HepG2 (cell line): ENCODE data around the gene REST. TPM values are rescaled to one million over a fixed set of nuclear protein-coding genes. Genes with fewer than 3 reads are reported as not detected.

Experiments used
- FOXJ3 ChIP-seq: sonication (generic); formaldehyde crosslinking; IDR thresholded peaks from 2 replicates; pipeline ENCODE4 v1.4.0; 2020; ENCODE audit warnings: missing genetic modification reagents, mild to moderate bottlenecking, borderline replicate concordance
- GATAD1 ChIP-seq: IDR thresholded peaks from 2 replicates; pipeline ENCODE4 v1.6.1; 2016; ENCODE audit warnings: missing genetic modification reagents, missing compliant biosample characterization
- GATAD2A ChIP-seq: IDR thresholded peaks from 2 replicates; pipeline ENCODE4 v1.6.1; 2016
- HIVEP1 ChIP-seq: sonication (generic); formaldehyde crosslinking; IDR thresholded peaks from 2 replicates; pipeline ENCODE4 v1.4.0; 2020; ENCODE audit warnings: mild to moderate bottlenecking, missing genetic modification reagents
- HNRNPLL ChIP-seq: fragments of 200-400 bp; formaldehyde crosslinking; IDR thresholded peaks from 2 replicates; pipeline ENCODE4 v1.6.1; 2017; ENCODE audit warnings: mild to moderate bottlenecking, low read depth, low read length; ENCODE audit not compliant: poor library complexity, severe bottlenecking
- KDM3A ChIP-seq: IDR thresholded peaks from 2 replicates; pipeline ENCODE4 v1.6.1; 2018; ENCODE audit warnings: low read depth, missing compliant biosample characterization
- KMT2B ChIP-seq: IDR thresholded peaks from 2 replicates; pipeline ENCODE4 v1.6.1; 2016; ENCODE audit warnings: missing genetic modification reagents, missing compliant biosample characterization
- RFXAP ChIP-seq: sonication (generic); formaldehyde crosslinking; IDR thresholded peaks from 2 replicates; pipeline ENCODE4 v1.4.0; 2020; ENCODE audit warnings: missing genetic modification reagents, borderline replicate concordance
- SIN3A ChIP-seq: IDR thresholded peaks from 2 replicates; pipeline ENCODE4 v1.6.1; 2011; ENCODE audit warnings: low read depth, mild to moderate bottlenecking, control low read depth, low read length, borderline replicate concordance
- SIX1 ChIP-seq: sonication (generic); formaldehyde crosslinking; IDR thresholded peaks from 2 replicates; pipeline ENCODE4 v1.4.0; 2020; ENCODE audit warnings: missing genetic modification reagents, borderline replicate concordance
- SRY ChIP-seq: sonication (generic); formaldehyde crosslinking; IDR thresholded peaks from 2 replicates; pipeline ENCODE4 v1.8.0; 2022; ENCODE audit warnings: mild to moderate bottlenecking, missing genetic modification reagents
- THRA ChIP-seq: sonication (generic); formaldehyde crosslinking; IDR thresholded peaks from 2 replicates; pipeline ENCODE4 v1.4.0; 2020; ENCODE audit warnings: missing genetic modification reagents, borderline replicate concordance
- THYN1 ChIP-seq: sonication (generic); formaldehyde crosslinking; IDR thresholded peaks from 2 replicates; pipeline ENCODE4 v1.8.1; 2023; ENCODE audit warnings: low read depth, mild to moderate bottlenecking, moderate library complexity, missing genetic modification reagents, borderline replicate concordance
- ZFP36L1 ChIP-seq: sonication (generic); formaldehyde crosslinking; IDR thresholded peaks from 2 replicates; pipeline ENCODE4 v1.8.0; 2022; ENCODE audit warnings: mild to moderate bottlenecking, missing genetic modification reagents, moderate library complexity
- ZFP82 ChIP-seq: sonication (generic); formaldehyde crosslinking; IDR thresholded peaks from 2 replicates; pipeline ENCODE4 v1.5.1; 2020; ENCODE audit warnings: mild to moderate bottlenecking, missing genetic modification reagents, borderline replicate concordance
- ZNF547 ChIP-seq: sonication (generic); formaldehyde crosslinking; IDR thresholded peaks from 2 replicates; pipeline ENCODE4 v1.5.1; 2020; ENCODE audit warnings: mild to moderate bottlenecking, missing genetic modification reagents
- ZNF557 ChIP-seq: sonication (generic); formaldehyde crosslinking; IDR thresholded peaks from 2 replicates; pipeline ENCODE4 v1.4.0; 2020; ENCODE audit warnings: missing genetic modification reagents
- ZNF570 ChIP-seq: sonication (generic); formaldehyde crosslinking; IDR thresholded peaks from 2 replicates; pipeline ENCODE4 v1.4.0; 2020; ENCODE audit warnings: mild to moderate bottlenecking, missing genetic modification reagents, borderline replicate concordance
- ZSCAN20 ChIP-seq: sonication (generic); formaldehyde crosslinking; IDR thresholded peaks from 2 replicates; pipeline ENCODE4 v1.4.0; 2020; ENCODE audit warnings: missing genetic modification reagents, mild to moderate bottlenecking, borderline replicate concordance
- polyA plus RNA-seq, 8 experiments: library from polyadenylated mRNA; depleted of rRNA in 3 of 8; stranded (reverse) in 7 of 8; unstranded in 1 of 8; fragments of >200 nt; fragmentation: Illumina TruSeq in 4 of 8; extraction: Trizol in 4 of 8; gene quantifications; 2 replicates each; pipeline versions ENCODE4 v1.2.1 to v1.2.3, GENCODE V29; 2011 to 2016; ENCODE audit warnings: low read depth in 4 of 8, missing spikeins in 1 of 8, mixed read lengths in 1 of 8; ENCODE audit not compliant: insufficient read depth in 1 of 8
- total RNA-seq, 5 experiments: library from RNA; depleted of rRNA; stranded (reverse); fragments of >200 nt; fragmentation: Illumina TruSeq; extraction: Trizol; gene quantifications; 2 replicates each; pipeline ENCODE4 v1.2.3, GENCODE V29; 2016; ENCODE audit warnings: low read depth in 1 of 5
- TF ChIP-seq, protein P1 (sequence below), 2 experiments: IDR thresholded peaks; 2 replicates each; pipeline ENCODE4 v1.6.1; 2011 to 2012; ENCODE audit warnings: low read length in 2 of 2, borderline replicate concordance in 1 of 2, low read depth in 1 of 2, mild to moderate bottlenecking in 1 of 2, moderate library complexity in 1 of 2
- TF ChIP-seq, protein P2 (sequence below): sonication (generic); formaldehyde crosslinking; IDR thresholded peaks from 2 replicates; pipeline ENCODE4 v1.8.1; 2023; ENCODE audit warnings: mild to moderate bottlenecking, missing genetic modification reagents, borderline replicate concordance
- TF ChIP-seq, protein P3 (sequence below): sonication (generic); formaldehyde crosslinking; IDR thresholded peaks from 2 replicates; pipeline ENCODE4 v1.5.0; 2020; ENCODE audit warnings: mild to moderate bottlenecking, missing genetic modification reagents, moderate library complexity

REST gene
- total and polyA plus RNA-seq, 2 of the 13 experiments (the other 11 are each of a cell fraction or from before 2014, with no cell fraction given): 12.7 to 22.4 TPM

- TF ChIP-seq ZNF570 (no peak), ZFP82 (CRISPR knock-in tag) (0 out of 2 replicates have a peak, but pooled peaks have one; percentile 19), GATAD2A (no peak), ZFP36L1 (CRISPR knock-in tag) (no peak), SIX1 (CRISPR knock-in tag) (peak; percentile 91), THRA (CRISPR knock-in tag) (peak; percentile 41; the same call in 1 of the 2 replicates), KMT2B (CRISPR knock-in tag) (0 out of 2 replicates have a peak, but pooled peaks have one; percentile 26), ZSCAN20 (CRISPR knock-in tag) (peak; percentile 80; the same call in 1 of the 2 replicates), GATAD1 (no peak), HNRNPLL (peak; percentile 54), KDM3A (CRISPR knock-in tag) (peak; percentile 44; the same call in 1 of the 2 replicates), THYN1 (CRISPR knock-in tag) (no peak), SIN3A (peak; percentile 77; the same call in 1 of the 2 replicates), ZNF547 (CRISPR knock-in tag) (0 out of 2 replicates have a peak, but pooled peaks have one; percentile 34), SRY (CRISPR knock-in tag) (peak; percentile 58), RFXAP (no peak), ZNF557 (CRISPR knock-in tag) (no peak), FOXJ3 (CRISPR knock-in tag) (no peak), HIVEP1 (CRISPR knock-in tag) (no peak)
- TF ChIP-seq, protein P1, sequence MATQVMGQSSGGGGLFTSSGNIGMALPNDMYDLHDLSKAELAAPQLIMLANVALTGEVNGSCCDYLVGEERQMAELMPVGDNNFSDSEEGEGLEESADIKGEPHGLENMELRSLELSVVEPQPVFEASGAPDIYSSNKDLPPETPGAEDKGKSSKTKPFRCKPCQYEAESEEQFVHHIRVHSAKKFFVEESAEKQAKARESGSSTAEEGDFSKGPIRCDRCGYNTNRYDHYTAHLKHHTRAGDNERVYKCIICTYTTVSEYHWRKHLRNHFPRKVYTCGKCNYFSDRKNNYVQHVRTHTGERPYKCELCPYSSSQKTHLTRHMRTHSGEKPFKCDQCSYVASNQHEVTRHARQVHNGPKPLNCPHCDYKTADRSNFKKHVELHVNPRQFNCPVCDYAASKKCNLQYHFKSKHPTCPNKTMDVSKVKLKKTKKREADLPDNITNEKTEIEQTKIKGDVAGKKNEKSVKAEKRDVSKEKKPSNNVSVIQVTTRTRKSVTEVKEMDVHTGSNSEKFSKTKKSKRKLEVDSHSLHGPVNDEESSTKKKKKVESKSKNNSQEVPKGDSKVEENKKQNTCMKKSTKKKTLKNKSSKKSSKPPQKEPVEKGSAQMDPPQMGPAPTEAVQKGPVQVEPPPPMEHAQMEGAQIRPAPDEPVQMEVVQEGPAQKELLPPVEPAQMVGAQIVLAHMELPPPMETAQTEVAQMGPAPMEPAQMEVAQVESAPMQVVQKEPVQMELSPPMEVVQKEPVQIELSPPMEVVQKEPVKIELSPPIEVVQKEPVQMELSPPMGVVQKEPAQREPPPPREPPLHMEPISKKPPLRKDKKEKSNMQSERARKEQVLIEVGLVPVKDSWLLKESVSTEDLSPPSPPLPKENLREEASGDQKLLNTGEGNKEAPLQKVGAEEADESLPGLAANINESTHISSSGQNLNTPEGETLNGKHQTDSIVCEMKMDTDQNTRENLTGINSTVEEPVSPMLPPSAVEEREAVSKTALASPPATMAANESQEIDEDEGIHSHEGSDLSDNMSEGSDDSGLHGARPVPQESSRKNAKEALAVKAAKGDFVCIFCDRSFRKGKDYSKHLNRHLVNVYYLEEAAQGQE (IDR thresholded peaks at IDR 0.05; ENCODE audit: borderline replicate concordance in 1 of 2, low read depth in 1 of 2, low read length in 2 of 2): peak; percentile 60 to 88
- TF ChIP-seq, protein P2, sequence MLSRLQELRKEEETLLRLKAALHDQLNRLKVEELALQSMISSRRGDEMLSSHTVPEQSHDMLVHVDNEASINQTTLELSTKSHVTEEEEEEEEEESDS (CRISPR knock-in tag): no peak
- TF ChIP-seq, protein P3, sequence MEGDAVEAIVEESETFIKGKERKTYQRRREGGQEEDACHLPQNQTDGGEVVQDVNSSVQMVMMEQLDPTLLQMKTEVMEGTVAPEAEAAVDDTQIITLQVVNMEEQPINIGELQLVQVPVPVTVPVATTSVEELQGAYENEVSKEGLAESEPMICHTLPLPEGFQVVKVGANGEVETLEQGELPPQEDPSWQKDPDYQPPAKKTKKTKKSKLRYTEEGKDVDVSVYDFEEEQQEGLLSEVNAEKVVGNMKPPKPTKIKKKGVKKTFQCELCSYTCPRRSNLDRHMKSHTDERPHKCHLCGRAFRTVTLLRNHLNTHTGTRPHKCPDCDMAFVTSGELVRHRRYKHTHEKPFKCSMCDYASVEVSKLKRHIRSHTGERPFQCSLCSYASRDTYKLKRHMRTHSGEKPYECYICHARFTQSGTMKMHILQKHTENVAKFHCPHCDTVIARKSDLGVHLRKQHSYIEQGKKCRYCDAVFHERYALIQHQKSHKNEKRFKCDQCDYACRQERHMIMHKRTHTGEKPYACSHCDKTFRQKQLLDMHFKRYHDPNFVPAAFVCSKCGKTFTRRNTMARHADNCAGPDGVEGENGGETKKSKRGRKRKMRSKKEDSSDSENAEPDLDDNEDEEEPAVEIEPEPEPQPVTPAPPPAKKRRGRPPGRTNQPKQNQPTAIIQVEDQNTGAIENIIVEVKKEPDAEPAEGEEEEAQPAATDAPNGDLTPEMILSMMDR (CRISPR knock-in tag): 0 out of 2 replicates have a peak, but pooled peaks have one; percentile 16
Observed at GRCh38 chr4:56908206-56909085, 746 bp downstream of the REST start (continued).
